Erythroblast (primary cell): ENCODE data around the gene LCE4A.

Experiments used
- GATA1 ChIP-seq: IDR thresholded peaks from 2 replicates; pipeline ENCODE4 v1.6.1; 2011; ENCODE audit warnings: low read depth, mild to moderate bottlenecking, control low read depth, low read length, moderate library complexity
- POLR2A ChIP-seq: IDR thresholded peaks from 2 replicates; pipeline ENCODE4 v1.6.1; 2011; ENCODE audit warnings: mild to moderate bottlenecking, low read length

- TF ChIP-seq POLR2A (no peak), GATA1 (no peak)
Observed at GRCh38 chr1:152681616-152682015, 26.3 kb upstream of the LCE4A start.
